Renal cortical epithelial cell (primary cell): ENCODE measurements around the gene SCGB1A1. TPM values are rescaled to one million over a fixed set of nuclear protein-coding genes. Genes with fewer than 3 reads are reported as not detected.
A peak's percentile ranks its signal among the peaks of the same experiment; 100 is the strongest.

Experiments
- DNase-seq: peaks from one replicate; pipeline ENCODE4 v3.0.0-alpha.2; 2011; ENCODE audit warnings: low read depth
- total RNA-seq: library from RNA; depleted of rRNA; stranded (reverse); fragments of >200 nt; gene quantifications from 2 replicates; pipeline ENCODE4 v1.2.3, GENCODE V29; 2014

SCGB1A1 gene
- total RNA-seq, 1 donor from 2014 or later, result not detected

GRCh38 chr11:62398011-62398994 is 20.5 kb upstream of the SCGB1A1 start:
- no peak for DNase-seq

DNA sequence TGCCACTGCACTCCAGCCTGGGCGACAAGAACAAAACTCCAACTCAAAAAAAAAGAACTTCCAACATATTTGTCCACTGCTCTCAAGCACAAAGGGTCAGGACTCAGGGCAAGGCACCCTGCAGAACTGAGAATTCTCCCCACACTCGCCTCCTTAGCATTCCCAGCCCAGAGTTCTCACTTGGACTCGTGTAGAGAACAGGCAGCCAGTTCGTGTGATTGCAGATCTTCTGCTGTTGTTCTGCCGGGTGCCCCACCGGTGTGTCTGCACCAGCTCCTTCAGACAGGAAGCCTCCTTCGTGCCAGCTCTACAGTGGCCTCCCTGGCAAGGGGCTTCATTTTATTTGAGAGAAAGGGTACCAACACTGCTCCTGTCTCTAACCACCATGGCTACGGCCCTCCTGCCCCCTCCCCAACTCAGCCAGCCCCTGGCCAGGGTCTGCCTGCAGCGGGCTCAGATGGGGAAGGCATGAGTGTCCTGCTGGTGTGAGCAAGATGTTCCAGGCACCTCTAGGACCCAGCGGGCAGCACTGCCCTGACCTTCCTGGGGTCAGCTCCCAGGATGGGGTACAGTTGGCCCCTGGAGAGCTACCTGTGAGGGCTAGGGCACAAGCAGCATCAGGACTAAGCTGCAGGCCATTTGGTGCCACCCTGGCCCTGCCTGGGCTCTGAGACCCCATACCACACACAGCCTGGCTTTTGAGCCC is 19.5 kb upstream of the SCGB1A1 start:
- no peak for DNase-seq

- no peak for DNase-seq
Observed at GRCh38 chr11:62399878-62400266, 19.0 kb upstream of the SCGB1A1 start.

DNA sequence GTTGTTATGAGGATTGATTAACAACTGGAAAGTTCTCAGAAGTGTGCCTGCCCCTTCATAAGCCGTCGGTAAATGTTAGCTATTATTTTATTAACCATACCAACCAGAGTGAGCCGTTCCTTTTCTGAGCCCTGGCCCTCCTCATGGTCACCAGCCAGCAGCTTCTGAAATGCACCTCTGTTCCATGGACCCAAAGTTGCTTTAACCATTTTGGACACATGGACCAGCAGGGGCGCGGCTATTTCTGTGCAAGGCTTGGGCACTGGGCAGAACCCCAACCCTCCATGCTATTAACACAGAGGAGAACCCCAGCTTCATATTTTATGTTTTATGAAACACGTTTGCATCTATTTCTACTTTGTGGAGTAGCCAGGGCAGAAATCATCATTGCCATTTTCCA is 18.6 kb upstream of the SCGB1A1 start:
- no peak for DNase-seq

- no peak for DNase-seq
Observed at GRCh38 chr11:62400760-62401159, 18.1 kb upstream of the SCGB1A1 start.

GRCh38 chr11:62401356-62401755 is 17.5 kb upstream of the SCGB1A1 start:
- no peak for DNase-seq

DNA sequence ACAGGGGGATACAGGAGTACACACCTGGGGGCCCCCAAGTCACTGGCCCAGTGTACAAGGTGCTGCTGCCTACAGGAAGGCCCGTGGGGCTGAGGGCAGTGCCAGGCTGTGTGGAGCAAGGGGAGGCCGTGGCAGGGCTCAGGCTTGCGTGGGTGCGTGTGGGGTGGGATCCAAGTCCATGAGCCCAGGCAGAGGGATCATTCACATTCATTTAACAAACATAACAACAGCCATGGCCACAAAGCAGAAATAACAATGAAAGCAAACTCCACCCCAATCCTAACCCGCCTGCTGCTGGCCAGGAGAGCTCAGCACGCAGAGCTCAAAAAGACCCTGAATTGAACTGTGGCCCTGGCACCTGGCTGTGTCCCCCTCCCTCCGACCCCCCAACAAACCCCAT is 17.0 kb upstream of the SCGB1A1 start:
- DNase-seq, result no peak

DNA sequence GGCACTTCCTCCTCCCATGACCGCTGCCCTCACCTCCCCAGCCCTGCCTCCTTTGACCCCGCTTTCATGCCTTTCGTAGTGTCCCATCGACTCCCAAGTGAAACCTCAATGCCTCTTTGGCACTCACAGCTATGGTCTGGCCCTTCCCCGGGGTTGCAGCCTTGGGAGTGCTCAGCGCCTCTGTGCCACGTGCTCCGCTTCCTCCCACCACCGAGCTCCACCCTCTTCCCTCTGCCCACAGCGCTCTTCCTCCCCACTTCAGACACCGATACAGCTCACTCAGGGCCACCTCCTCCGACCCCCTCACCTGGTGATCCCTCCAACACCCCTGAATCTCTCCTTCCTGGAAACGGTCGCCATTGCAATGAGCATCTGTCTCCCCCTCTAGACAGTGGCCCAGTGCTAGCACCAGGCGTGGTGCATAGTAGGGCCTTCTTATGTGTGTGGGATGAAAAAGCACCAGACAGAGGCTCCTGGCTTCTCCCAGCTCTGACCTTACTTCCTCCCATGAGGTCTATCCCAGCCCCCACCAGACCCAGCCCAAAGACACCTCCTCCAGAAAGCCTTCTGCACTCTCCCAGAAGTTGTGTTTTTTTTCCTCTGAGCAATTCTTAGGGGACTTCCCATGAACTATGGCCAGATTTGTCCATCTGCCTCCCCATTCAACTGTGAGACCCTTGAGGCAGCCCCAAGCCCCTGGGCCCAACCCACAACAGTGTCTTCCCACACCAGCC is 16.4 kb upstream of the SCGB1A1 start:
- DNase-seq, result no peak

DNA sequence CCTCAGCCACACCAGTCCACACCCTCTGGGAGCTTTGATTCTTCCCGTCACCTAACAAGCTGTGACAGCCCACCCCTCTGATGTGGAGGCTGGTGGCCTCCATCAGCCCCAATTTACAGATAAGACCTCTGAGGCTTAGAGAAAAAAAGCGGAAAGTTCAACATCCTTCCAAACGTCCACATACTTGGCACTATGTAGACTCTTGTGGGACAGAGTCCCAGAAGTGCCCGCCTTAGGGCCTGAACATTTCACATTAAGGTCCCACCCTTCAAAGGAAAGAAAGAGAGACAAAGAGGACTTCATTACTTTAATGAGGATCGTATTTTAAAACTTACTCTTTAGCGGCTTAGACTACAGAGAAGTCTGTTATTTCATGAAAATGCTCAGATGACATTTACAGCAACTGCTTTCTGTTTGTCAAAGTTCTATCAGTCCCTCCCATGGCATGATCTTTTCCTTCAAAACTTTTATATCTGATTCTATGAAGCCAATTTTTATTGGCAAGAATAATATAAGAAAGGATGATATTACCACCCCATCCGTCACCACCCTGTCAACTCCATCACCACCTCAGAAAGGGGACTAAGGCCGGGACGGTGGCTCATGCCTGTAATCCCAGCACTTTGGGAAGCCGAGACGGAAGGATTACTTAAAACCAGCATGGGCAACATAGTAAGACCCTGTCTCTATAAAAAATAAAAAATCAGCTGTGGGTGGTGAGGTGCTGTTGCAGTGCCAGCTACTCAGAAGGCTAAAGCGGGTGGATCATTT is 15.7 kb upstream of the SCGB1A1 start:
- no peak for DNase-seq

- no peak for DNase-seq
Observed at GRCh38 chr11:62404435-62404834, 14.4 kb upstream of the SCGB1A1 start.

DNA sequence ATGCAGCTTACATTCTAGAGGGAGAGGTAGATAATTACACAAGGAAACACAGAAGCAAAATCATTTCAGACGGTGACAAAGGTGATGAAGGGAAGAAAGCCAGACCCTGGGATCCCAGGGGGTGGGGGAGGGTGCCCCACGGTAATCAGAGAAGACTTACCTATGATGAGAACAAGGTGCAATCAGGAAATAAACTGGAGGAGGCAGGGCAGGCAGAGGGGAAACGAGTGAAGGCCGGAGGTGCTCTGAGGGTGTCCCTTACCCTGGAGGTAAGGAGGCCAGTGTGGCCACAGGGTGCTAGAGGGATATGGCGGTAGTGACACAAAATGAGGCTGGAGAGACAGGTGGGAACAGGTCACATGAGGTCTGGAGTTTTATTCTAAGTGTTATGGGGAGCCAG is 13.9 kb upstream of the SCGB1A1 start:
- DNase-seq, result no peak

GRCh38 chr11:62406034-62406433 is 12.8 kb upstream of the SCGB1A1 start:
- no peak for DNase-seq

- no peak for DNase-seq
Observed at GRCh38 chr11:62409831-62410230, 9.0 kb upstream of the SCGB1A1 start.

- no peak for DNase-seq
Observed at GRCh38 chr11:62410972-62411371, 7.9 kb upstream of the SCGB1A1 start.

DNA sequence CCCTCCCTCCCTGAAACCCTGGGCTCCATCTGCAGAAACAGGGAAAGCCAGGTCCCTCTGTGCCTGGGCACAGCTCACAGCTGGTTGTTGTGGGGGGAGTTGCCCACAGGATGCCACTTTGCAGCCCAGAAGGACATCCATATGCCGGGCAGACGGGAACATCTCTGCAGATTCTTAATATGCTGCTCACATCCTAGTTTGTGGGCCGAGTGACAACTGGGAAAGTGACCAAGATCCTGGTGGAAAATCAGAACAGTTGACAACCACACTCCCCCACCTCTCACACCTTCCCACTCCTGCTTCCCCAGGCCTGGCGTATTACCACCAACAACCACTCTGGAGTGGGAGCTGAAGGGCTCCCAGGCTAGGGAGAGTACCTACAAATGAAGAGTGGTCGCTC is 7.3 kb upstream of the SCGB1A1 start:
- DNase-seq, result no peak

DNA sequence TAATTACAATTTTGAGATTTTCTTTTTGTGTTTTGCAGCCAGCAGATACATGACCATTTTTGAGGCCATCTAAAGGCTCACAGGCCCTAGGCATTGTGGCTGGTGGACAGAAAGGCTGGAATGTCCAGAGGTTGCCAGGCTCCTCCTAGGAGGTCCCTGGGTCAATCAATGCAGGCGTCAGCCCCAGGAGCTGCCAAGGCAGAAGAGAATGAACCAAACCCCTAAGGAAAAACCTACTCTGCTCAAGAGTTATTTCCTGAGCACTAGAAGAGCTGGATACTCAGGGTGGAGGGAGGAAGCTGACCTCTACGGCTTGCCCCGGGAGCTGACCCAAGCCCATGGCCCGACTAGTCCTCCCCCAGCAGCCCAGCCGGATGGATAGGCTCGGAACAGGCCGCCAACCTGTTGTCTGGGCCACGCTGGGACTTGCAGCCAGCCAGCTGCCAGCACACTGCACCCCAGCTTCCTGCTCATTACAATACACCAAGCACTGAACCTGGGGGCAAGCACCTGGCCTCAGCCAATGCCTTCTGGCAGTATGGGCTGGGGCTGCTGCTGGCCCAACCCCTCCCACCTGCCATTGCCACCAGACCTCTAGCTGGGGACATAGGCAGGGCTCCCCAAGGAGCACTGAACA is 5.7 kb upstream of the SCGB1A1 start:
- no peak for DNase-seq

DNA sequence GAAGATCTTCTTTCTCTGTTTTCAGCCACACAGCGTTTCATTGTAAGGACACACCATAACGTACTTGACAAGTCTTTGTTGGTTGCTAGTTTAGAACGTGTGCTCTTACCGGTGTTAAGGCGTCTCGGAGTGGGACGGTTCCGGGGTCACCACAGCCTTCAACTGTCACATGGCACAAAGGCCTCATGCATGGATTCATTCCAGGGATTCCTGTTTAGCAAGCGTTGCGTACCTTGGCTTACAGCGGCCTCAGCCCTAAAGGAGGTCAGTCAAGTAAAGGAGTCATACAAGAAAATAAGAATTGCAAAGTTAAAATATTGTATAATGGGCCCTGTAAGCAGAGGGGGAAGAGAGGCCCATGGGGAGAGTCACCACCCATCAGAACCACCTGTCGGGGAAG is 2.2 kb upstream of the SCGB1A1 start:
- DNase-seq, result peak; percentile 31

DNA sequence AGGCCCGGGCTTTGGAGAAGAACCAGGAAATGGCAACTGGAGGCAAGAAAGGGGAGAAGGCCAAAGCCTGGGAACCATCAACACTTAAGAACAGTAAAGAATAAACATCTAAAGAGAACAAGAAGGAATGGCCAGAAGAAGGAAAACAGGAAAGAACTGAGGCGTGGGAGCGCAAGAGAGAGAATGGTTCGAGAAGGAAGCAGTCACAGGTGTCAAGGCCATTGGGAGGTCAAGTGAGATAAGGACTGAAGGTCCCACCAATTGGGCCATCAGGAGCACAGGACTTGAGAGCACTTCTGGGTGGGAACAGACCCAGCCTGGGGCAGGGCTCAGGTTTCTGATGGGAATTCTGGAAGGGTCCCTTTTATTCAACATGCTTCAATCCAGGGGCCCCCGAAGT is 697 bp upstream of the SCGB1A1 start:
- no peak for DNase-seq

DNA sequence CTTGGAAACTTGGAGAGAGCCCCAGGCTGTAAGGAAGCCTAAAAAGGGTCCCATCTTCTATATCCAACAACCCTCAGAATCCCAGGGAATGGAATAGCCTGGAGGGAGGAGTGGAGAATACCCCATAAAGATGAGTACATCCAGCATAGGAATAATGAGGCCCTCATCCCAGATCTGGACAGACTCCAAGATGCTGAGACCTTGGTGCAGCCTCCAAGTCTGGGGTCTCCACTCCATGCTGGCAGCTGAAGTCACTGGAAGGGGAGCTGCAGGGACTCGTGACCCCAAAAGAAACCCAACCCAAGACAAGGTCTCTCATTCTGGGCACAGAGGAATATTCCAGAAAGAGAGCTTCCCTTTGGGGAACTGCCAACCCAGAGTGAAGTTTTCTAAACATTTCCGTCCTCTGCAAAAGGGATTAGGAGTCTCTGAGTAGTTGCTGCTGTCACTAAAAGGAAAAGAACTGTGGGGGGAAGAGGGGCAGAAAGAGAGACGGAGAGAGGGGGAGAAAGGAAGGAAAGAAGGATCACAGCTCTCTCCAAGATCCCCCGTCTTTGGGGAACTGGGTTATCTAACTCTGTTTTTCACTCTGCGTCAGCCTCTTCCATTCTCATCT is 589 bp downstream of the SCGB1A1 start:
- DNase-seq, result no peak

GRCh38 chr11:62419943-62420342 is 1.1 kb downstream of the SCGB1A1 start:
- DNase-seq, result no peak

- DNase-seq, result no peak
Observed at GRCh38 chr11:62420882-62421281, 2.0 kb downstream of the SCGB1A1 start.
